Liver (tissue), 9 donors: ENCODE data around the gene TRIP6. TPM values are rescaled to one million over a fixed set of nuclear protein-coding genes. Genes with fewer than 3 reads are reported as not detected.

Experiments
- DNase-seq: peaks from one replicate; pipeline ENCODE4 v3.0.0-alpha.2; 2017; ENCODE audit warnings: low spot score
- H3K27ac ChIP-seq, 2 donors: one replicate each; pipeline ENCODE4 v1.7.0; 2013; ENCODE audit warnings: inconsistent platforms in 2 of 2, low read length in 2 of 2, control low read depth in 1 of 2, low read depth in 1 of 2, mild to moderate bottlenecking in 1 of 2
- H3K27me3 ChIP-seq, 4 donors: one replicate each; pipeline versions ENCODE4 v1.6.1 to v1.7.0; 2013; ENCODE audit warnings: low read length in 3 of 4, inconsistent platforms in 1 of 4, mild to moderate bottlenecking in 1 of 4, moderate library complexity in 1 of 4; ENCODE audit not compliant: control insufficient read depth in 4 of 4, insufficient read depth in 4 of 4
- H3K36me3 ChIP-seq, 4 donors: one replicate each; pipeline versions ENCODE4 v1.6.1 to v1.7.0; 2013; ENCODE audit warnings: low read length in 3 of 4, mild to moderate bottlenecking in 3 of 4, low read depth in 1 of 4, moderate library complexity in 1 of 4; ENCODE audit not compliant: control insufficient read depth in 4 of 4, insufficient read depth in 3 of 4
- H3K4me1 ChIP-seq, 4 donors: one replicate each; pipeline versions ENCODE4 v1.6.1 to v1.7.0; 2013; ENCODE audit warnings: low read length in 3 of 4, mild to moderate bottlenecking in 3 of 4, moderate library complexity in 1 of 4; ENCODE audit not compliant: control insufficient read depth in 4 of 4, insufficient read depth in 4 of 4
- H3K4me3 ChIP-seq, 3 donors: one replicate each; pipeline versions ENCODE4 v1.6.1 to v1.7.0; 2013; ENCODE audit warnings: low read length in 3 of 3, control low read depth in 1 of 3, low read depth in 1 of 3, mild to moderate bottlenecking in 1 of 3
- H3K9ac ChIP-seq, 2 donors: one replicate each; pipeline ENCODE4 v1.7.0; 2013; ENCODE audit warnings: low read length in 2 of 2, mild to moderate bottlenecking in 2 of 2, moderate library complexity in 2 of 2, control low read depth in 1 of 2, low read depth in 1 of 2
- H3K9me3 ChIP-seq, 4 donors: one replicate each; pipeline versions ENCODE4 v1.6.1 to v1.7.0; 2013; ENCODE audit warnings: low read length in 3 of 4; ENCODE audit not compliant: control insufficient read depth in 4 of 4
- CTCF ChIP-seq: fragments of 150-350 bp; IDR thresholded peaks from 2 replicates; pipeline ENCODE4 v1.5.1; 2017; ENCODE audit warnings: improper control_type of control experiment, low read depth, low read length; ENCODE audit not compliant: missing input control
- EGR1 ChIP-seq, 2 donors: IDR thresholded peaks; 2 replicates each; pipeline ENCODE4 v1.6.1; 2016 to 2018; ENCODE audit warnings: antibody characterized with exemption in 2 of 2, low read depth in 2 of 2
- GABPA ChIP-seq, 2 donors: IDR thresholded peaks in 1 of 2; conservative IDR thresholded peaks in 1 of 2; 2 replicates each; pipeline ENCODE4 v1.6.1; 2016; ENCODE audit warnings: antibody characterized with exemption in 2 of 2, mild to moderate bottlenecking in 1 of 2, moderate library complexity in 1 of 2
- HNF4A ChIP-seq, 2 donors: conservative IDR thresholded peaks; 2 replicates each; pipeline ENCODE4 v1.6.1; 2016; ENCODE audit warnings: antibody characterized with exemption in 2 of 2, mild to moderate bottlenecking in 2 of 2
- HNF4G ChIP-seq: IDR thresholded peaks from 2 replicates; pipeline ENCODE4 v1.6.1; 2016; ENCODE audit warnings: antibody characterized with exemption
- JUND ChIP-seq, 2 donors: IDR thresholded peaks; 2 replicates each; pipeline ENCODE4 v1.6.1; 2016; ENCODE audit warnings: antibody characterized with exemption in 2 of 2
- MAX ChIP-seq: IDR thresholded peaks from 2 replicates; pipeline ENCODE4 v1.6.1; 2016; ENCODE audit warnings: antibody characterized with exemption
- NR2F2 ChIP-seq: IDR thresholded peaks from 2 replicates; pipeline ENCODE4 v1.6.1; 2016; ENCODE audit warnings: antibody characterized with exemption
- REST ChIP-seq: IDR thresholded peaks from 2 replicates; pipeline ENCODE4 v1.6.1; 2016; ENCODE audit warnings: antibody characterized with exemption, mild to moderate bottlenecking
- RXRA ChIP-seq, 2 donors: IDR thresholded peaks; 2 replicates each; pipeline ENCODE4 v1.6.1; 2017 to 2018; ENCODE audit warnings: antibody characterized with exemption in 2 of 2, mild to moderate bottlenecking in 1 of 2
- SP1 ChIP-seq: IDR thresholded peaks from 2 replicates; pipeline ENCODE4 v1.6.1; 2018; ENCODE audit warnings: antibody characterized with exemption, mild to moderate bottlenecking
- TAF1 ChIP-seq: conservative IDR thresholded peaks from 2 replicates; pipeline ENCODE4 v1.6.1; 2016; ENCODE audit warnings: antibody characterized with exemption, mild to moderate bottlenecking
- YY1 ChIP-seq: IDR thresholded peaks from 2 replicates; pipeline ENCODE4 v1.6.1; 2016; ENCODE audit warnings: antibody characterized with exemption, mild to moderate bottlenecking
- WGBS: extraction: QIAGEN DNeasy Blood & Tissue Kit; methylation state at CpG from one replicate; pipeline ENCODE4 v1.1.7; 2013; 5-methylcytosine and 5-hydroxymethylcytosine counted together
- polyA plus RNA-seq, 2 donors: library from polyadenylated mRNA; stranded (reverse) in 1 of 2; unstranded in 1 of 2; fragments of 200-250 nt in 1 of 2; fragments of >200 nt in 1 of 2; fragmentation: Nextera tagmentation in 1 of 2; extraction: Ambion mirVana in 1 of 2; gene quantifications; one replicate each; pipeline versions ENCODE4 v1.2.1 to v1.2.3, GENCODE V29; 2013 to 2015
- total RNA-seq, 2 donors: library from RNA; depleted of rRNA; stranded (reverse); fragments of >200 nt; gene quantifications; one replicate each; pipeline ENCODE4 v1.2.3, GENCODE V29; 2014
- TF ChIP-seq, protein P1 (sequence below): IDR thresholded peaks from 2 replicates; pipeline ENCODE4 v1.6.1; 2016; ENCODE audit warnings: antibody characterized with exemption
- donor health status: healthy.
- donor health status: healthy.
- donor health status: healthy.
- donor health status: healthy.
- donor health status: healthy.

TRIP6 gene
- total and polyA plus RNA-seq, 4 donors: 14.6 to 30.7 (median 18.1) TPM

DNA sequence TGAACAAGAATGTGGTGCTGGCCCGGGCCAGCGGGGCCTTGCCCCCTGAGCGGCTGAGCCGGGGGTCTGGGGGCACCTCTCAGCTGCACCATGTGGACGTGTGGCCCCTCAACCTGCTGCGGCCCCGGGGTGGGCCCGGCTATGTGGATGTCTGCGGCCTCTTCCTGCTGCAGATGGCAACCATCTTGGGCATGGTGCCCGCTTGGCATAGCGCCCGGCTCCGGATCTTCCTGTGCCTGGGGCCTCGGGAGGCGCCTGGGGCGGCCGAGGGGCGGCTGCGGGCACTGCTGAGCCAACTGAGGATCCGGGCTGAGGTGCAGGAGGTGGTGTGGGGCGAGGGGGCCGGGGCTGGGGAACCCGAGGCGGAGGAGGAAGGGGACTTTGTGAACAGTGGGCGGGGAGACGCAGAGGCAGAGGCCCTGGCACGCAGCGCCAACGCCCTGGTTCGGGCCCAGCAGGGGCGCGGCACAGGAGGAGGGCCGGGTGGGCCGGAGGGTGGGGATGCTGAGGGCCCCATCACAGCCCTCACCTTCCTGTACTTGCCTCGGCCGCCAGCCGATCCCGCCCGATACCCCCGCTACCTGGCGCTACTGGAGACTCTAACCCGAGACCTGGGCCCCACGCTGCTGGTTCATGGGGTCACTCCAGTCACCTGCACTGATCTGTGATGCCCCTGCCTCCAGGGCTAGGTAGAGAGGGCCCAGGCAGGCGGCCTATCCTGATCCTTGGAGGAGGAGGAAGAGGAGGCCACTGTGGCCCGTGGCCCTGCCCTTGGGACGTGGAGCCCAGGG lies 1.1 kb upstream of the TRIP6 start (continued):
- TF ChIP-seq RXRA (IDR thresholded peaks at IDR 0.05) (no peak), SP1 (no peak)
- TF ChIP-seq, protein P1, sequence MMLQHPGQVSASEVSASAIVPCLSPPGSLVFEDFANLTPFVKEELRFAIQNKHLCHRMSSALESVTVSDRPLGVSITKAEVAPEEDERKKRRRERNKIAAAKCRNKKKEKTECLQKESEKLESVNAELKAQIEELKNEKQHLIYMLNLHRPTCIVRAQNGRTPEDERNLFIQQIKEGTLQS: no peak

DNA sequence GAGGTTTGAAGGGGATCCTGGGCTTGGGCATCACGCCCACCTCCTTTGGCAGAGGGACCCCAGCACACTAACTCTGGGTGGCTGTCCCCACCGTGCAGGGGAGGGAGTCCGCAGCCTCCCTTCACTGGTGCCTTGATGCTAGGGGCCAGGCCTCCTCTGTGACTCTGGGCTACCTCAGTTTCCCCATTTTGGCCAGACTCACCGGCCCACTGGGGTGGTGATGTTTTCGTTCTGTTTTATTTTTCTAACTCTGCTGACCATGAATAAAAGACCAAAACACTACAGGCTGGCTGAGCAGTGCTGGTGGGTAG lies 503 bp upstream of the TRIP6 start:
- 71% methylated on average over 5 of the region's 5 CpGs for WGBS
- H3K4me3 ChIP-seq: peak overlapping the region in 2 of 3 donors; percentile 79 to 80
- no peaks in the 10 kb centered on the region for H3K27me3 ChIP-seq
- no peaks in the 10 kb centered on the region for H3K9me3 ChIP-seq
- no peak for DNase-seq
- H3K36me3 ChIP-seq: peaks cover 0 to 15% (median 11%) of the 10 kb centered on the region in 4 donors
- H3K4me1 ChIP-seq: peaks cover 13 to 36% (median 20%) of the 10 kb centered on the region in 4 donors
- TF ChIP-seq CTCF (no peak), NR2F2 (no peak), EGR1 (IDR thresholded peaks at IDR 0.05; ENCODE audit: low read depth in 2 of 2) (no peak), REST (no peak)
- peak overlapping the region; percentile 92 to 99 for H3K27ac ChIP-seq
- H3K9ac ChIP-seq: no peak overlapping the region

DNA sequence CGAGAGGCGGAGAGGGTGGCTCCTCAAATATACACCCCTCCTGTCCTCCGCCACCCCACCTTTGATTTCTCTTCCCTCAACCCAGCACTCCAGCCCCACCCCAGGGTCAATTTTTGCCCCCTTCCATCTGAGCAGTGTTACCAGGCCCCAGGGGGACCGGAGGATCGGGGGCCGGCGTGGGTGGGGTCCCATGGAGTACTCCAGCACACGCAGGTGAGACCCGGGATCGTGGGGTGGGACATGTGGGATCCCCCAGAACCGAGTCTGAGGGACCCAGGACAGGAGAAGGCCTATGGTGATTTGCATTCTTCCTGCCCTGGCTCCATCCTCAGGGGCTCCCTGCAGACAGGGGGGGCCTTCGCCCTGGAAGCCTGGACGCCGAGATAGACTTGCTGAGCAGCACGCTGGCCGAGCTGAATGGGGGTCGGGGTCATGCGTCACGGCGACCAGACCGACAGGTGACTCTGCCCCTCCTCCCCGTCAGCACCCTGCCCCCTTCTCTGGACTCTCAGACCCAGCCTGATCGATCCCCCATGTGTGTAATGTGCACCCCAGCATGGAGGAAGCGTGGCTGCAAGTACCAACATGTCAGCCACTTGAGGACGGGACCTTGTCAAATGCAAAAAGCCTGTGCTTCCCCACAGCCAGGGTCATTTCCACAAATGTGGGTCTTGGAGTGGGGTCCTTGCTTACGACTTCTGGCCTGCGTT lies 744 bp downstream of the TRIP6 start:
- H3K9me3 ChIP-seq: no peaks in the 10 kb centered on the region
- peak; percentile 73 for DNase-seq
- H3K4me3 ChIP-seq: peak overlapping the region; percentile 68 to 80 (median 79)
- peak overlapping the region; percentile 70 to 78 for H3K9ac ChIP-seq
- TF ChIP-seq TAF1 (no peak), REST (no peak), GABPA (IDR thresholded peaks at IDR 0.05 in 1 of 2, conservative IDR thresholded peaks at IDR 0.05 in 1 of 2) (no peak), JUND (IDR thresholded peaks at IDR 0.05) (peak in 1 of 2 donors; percentile 7), SP1 (peak; percentile 60), YY1 (peak; percentile 48), HNF4G (peak; percentile 71), NR2F2 (no peak), RXRA (IDR thresholded peaks at IDR 0.05) (peak; percentile 39 to 44), MAX (peak; percentile 43), HNF4A (conservative IDR thresholded peaks at IDR 0.05) (peak; percentile 84 to 88)
- H3K27me3 ChIP-seq: no peaks in the 10 kb centered on the region
- peaks cover 13 to 33% (median 20%) of the 10 kb centered on the region in 4 donors for H3K4me1 ChIP-seq
- H3K27ac ChIP-seq: peak overlapping the region; percentile 92 to 99
- 21% methylated on average over 27 of the region's 27 CpGs for WGBS
- H3K36me3 ChIP-seq: peaks cover 0 to 25% (median 14%) of the 10 kb centered on the region in 4 donors
